ENCODE measurements around the gene ARFGAP3. TPM values are rescaled to one million over a fixed set of nuclear protein-coding genes. Genes with fewer than 3 reads are reported as not detected.

The ARFGAP3 gene
- total RNA-seq, 4 donors from 2014 or later = 40.6 to 67.9 (median 49.1) TPM

GRCh38 chr22:42902875-42903510 is 45.9 kb upstream of the ARFGAP3 start:
- peak; percentile 59 for ATAC-seq
- no peaks in the 10 kb centered on the region for H3K9me3 ChIP-seq
- H3K27me3 ChIP-seq = no peaks in the 10 kb centered on the region
- TF ChIP-seq CTCF (IDR thresholded peaks at IDR 0.05) (peak in 2 of 4 experiments; percentile 33 to 54), EP300 (IDR thresholded peaks at IDR 0.05) (no peak), POLR2A (IDR thresholded peaks at IDR 0.05) (no peak), POLR2AphosphoS5 (IDR thresholded peaks at IDR 0.05) (no peak)
- peak overlapping the region in 3 of 4 donors; percentile 47 to 75 (median 75) for H3K27ac ChIP-seq
- peaks cover 0 to 6% of the 10 kb centered on the region in 2 donors for H3K36me3 ChIP-seq
- H3K4me1 ChIP-seq = peaks cover 9 to 88% (median 28%) of the 10 kb centered on the region in 3 donors
- WGBS, 2 donors (ENCODE audit: low coverage in 1 of 2) = 50 to 79% methylated on average over 2 to 6 of the region's 15 CpGs
- no peak overlapping the region for H3K4me3 ChIP-seq

GRCh38 chr22:42901790-42902508 is 44.9 kb upstream of the ARFGAP3 start:
- Histone ChIP-seq H3K27me3 (no peaks in the 10 kb centered on the region), H3K4me3 (no peak overlapping the region), H3K27ac (peak overlapping the region in 3 of 4 donors; percentile 47 to 75 (median 75)), H3K4me1 (peaks cover 3 to 83% (median 18%) of the 10 kb centered on the region in 3 donors), H3K36me3 (peaks cover 0 to 6% of the 10 kb centered on the region in 2 donors), H3K9me3 (no peaks in the 10 kb centered on the region)
- WGBS, 2 donors (ENCODE audit: low coverage in 1 of 2) = 90% methylated on average over 5 of the region's 14 CpGs; no CpG with 5 or more reads in 1 of the 2 donors
- no peak for ATAC-seq
- TF ChIP-seq POLR2AphosphoS5 (IDR thresholded peaks at IDR 0.05) = no peak
- TF ChIP-seq CTCF (IDR thresholded peaks at IDR 0.05) = no peak
- TF ChIP-seq POLR2A (IDR thresholded peaks at IDR 0.05) = no peak
- TF ChIP-seq EP300 (IDR thresholded peaks at IDR 0.05) = no peak

DNA sequence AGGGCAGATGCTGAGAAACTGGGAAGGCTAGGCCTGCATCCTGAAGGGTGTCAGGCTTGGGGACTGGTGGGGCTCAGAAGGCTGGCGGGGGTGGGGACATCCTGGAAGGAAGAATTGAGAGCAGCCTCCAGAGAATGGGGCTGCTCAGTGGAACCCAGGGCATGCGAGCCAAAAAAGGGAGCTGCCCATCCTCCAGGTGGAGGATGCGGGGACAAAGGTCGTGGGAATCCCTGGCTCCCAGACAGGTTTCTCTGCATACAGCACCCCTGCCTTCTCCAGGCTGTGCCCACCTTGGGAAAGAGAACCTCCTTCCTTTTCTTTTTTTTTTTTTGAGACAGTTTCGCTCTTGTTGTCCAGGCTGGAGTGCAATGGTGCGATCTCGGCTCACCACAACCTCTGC is 40.9 kb upstream of the ARFGAP3 start:
- Histone ChIP-seq H3K9me3 (no peaks in the 10 kb centered on the region), H3K4me3 (no peak overlapping the region), H3K36me3 (peaks cover 0 to 12% of the 10 kb centered on the region in 2 donors), H3K4me1 (peaks cover 0 to 78% (median 0%) of the 10 kb centered on the region in 3 donors), H3K27me3 (no peaks in the 10 kb centered on the region), H3K27ac (no peak overlapping the region)
- ATAC-seq = no peak
- no peak for TF ChIP-seq CTCF (IDR thresholded peaks at IDR 0.05)
- TF ChIP-seq POLR2AphosphoS5 (IDR thresholded peaks at IDR 0.05) = no peak
- no peak for TF ChIP-seq POLR2A (IDR thresholded peaks at IDR 0.05)
- TF ChIP-seq EP300 (IDR thresholded peaks at IDR 0.05) = no peak
- 93% methylated on average over 7 of the region's 7 CpGs; no CpG with 5 or more reads in 1 of the 2 donors for WGBS, 2 donors (ENCODE audit: low coverage in 1 of 2)

GRCh38 chr22:42895541-42895981 is 38.5 kb upstream of the ARFGAP3 start:
- H3K27ac ChIP-seq = peak overlapping the region in 2 of 4 donors; percentile 21 to 45
- TF ChIP-seq POLR2AphosphoS5 (IDR thresholded peaks at IDR 0.05) (no peak), EP300 (IDR thresholded peaks at IDR 0.05) (no peak), POLR2A (IDR thresholded peaks at IDR 0.05) (no peak), CTCF (IDR thresholded peaks at IDR 0.05) (no peak)
- no peaks in the 10 kb centered on the region for H3K9me3 ChIP-seq
- H3K4me3 ChIP-seq = no peak overlapping the region
- H3K4me1 ChIP-seq = peaks cover 0 to 71% (median 2%) of the 10 kb centered on the region in 3 donors
- H3K36me3 ChIP-seq = peaks cover 0 to 30% of the 10 kb centered on the region in 2 donors
- no peaks in the 10 kb centered on the region for H3K27me3 ChIP-seq
- no peak for ATAC-seq
- WGBS, 2 donors (ENCODE audit: low coverage in 1 of 2) = 59 to 83% methylated on average over 2 to 9 of the region's 9 CpGs

All from gastroesophageal sphincter (tissue), 4 donors.